HG02943 (cell line): ENCODE data around the gene HMGN4.
A peak's percentile ranks its signal among the peaks of the same experiment; 100 is the strongest.
"Not testable (repeated sequence)": the region's sequence is repeated elsewhere in the genome, so short reads cannot be mapped to it uniquely, and the experiment has no call there.

Experiments
- ATAC-seq: cut with Tn5 transposase; IDR thresholded peaks from one replicate; pipeline ENCODE4 v1.9.1; 2021; ENCODE audit warnings: mild to moderate bottlenecking, low read depth, moderate library complexity; ENCODE audit not compliant: unreplicated experiment

Gene HMGN4

DNA sequence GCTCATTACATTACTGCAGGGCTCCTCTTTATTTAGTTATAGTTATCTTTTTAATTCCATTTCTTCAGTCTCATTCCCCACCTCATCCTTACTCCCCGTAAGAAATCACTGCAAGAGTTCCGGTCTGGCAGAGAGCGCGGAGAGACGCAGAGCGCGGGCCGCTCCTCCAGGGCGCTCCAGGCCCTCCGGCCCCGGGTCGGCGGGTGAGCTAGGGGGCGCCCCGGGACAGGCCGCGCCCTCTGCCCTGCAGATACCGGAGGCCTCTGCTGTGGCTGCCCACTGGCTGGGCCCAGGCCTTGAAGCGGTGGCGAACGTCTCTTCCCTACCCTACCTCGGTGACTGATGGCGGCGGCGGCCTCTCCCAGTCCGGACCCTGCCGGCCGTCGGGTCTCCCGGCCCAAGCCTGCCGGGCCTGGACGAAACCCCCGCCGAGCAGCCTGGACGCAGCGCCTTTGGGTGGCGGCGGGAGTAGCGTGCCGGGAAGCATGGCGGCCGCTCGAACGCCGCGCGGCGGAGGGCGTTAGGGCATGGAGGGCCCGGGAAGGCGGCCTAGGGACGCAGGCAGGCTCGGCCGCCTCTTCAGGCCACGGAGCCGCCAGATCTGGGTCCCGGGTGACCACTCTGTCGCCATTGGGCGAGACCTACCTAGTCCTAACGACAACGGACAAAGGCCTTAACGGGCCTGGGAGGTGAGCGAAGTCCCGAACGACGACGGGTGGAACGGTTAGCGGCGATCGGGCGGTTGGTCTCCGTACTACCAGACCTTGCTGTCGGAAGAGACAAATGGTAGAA, 16.4 kb upstream of the HMGN4 start:
- ATAC-seq = peak; percentile 57

DNA sequence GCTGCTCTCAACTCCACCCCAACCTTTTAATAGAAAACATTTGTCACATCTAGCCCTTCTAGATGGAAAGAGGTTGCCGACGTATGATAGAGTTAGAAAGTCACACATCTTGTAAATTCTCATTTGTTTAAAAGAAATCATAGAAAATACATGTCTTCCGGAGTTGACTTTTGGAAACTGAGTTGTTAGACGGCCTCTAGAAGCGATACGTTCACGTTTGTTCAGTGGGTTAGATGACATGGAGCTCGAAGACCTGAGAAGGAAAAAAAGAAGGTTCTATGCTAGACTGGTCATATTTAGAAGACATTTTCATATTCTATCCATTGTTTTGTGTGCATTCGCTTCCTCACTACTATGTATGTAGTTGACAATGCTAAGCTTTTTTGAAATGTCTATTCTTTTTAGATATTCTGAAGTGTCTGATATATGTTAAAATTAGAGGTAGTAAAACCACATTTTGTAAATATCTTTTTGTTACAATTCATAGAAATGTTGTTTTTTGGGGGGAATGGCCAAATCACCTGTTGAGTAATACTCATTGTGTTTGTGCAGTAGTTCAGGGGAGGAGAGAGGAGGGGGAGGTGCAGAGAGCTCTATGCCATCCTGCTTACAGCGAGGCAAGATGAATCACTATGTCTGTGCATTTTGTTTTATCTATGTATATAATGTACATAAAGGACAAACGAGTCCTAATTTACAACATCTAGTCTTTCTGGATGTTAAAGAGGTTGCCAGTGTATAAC, 15.5 kb upstream of the HMGN4 start:
- ATAC-seq = not testable (repeated sequence)

DNA sequence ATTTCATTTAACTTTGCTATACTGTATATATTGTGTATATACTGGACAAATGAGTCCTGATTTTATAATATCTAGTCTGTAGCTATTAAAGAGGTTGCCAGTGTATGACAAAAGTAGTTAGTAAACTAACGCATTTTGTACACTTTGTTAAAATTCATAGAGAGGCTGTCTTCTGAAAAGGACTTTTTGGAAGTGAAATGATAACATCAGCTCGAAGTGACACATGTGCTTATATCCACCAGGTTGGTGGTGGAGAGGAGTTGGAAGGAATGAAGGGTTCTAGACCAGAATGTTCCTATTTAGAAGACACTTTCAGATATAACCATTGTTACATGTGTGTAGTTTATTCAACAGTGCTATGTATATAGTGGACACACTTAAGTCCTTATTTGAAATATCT, 13.9 kb upstream of the HMGN4 start:
- ATAC-seq = not testable (repeated sequence)

DNA sequence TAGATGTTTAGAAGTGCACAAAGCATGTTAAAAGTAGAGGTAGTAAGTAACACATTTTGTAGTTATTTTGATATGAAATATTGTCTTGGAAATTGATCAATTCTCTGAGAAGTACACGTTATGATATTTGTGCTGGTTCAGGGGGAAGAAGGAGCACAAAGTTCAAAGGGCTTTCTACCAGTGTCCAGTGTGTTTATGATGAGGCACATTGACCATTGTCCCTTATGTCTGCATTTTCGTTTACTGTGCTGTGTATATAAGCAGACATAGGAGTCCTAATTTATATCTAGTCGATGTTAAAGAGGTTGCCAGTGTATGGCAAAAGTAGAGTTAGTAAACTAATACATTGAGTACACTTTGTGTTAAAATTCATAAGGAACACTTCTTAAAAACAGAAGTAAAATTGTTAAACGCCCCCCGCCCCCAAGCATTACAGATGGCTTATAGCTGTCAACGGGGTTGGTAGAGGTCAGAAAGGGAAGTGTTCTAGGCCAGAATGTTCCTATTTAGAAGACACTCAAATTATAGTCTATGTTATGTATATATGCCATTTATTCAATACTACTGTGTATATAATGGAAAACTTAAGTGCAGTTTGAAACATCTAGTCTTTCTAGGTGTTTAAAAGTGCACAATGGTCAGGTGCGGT, 13.3 kb upstream of the HMGN4 start:
- ATAC-seq = no peak

DNA sequence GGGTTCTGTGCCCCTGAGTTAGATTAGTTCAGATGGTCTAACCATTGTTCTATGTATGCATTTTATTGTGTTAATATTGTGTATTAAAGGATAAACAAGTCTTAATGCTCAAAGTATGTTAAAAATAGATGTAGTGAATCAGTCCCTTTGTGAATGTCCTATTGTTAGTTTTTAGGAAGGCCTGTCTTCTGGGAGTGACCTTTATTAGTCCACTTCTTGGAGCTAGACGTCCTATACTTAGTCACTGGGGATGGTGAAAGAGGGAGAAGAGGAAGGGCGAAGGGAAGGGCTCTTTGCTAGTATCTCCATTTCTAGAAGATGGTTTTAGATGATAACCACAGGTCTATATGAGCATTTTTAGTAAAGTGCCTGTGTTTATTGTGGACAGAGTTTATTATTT, 12.3 kb upstream of the HMGN4 start:
- no peak for ATAC-seq

DNA sequence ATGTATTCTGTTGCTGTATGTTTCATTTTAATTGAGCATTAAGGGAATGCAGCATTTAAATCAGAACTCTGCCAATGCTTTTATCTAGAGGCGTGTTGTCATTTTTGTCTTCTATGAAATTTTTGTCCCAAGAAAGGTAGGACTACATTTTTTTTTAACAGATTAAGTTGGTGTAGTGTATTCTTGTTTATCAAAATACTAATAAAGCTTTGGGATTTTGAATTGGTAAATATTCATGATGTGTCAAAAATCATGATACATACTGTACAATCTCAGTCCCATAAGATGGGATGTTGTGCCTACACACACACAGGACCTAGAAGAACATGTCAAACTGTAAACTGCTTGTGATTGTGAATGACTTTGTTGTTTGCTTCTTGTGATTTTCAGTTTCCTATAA, 11.2 kb upstream of the HMGN4 start:
- ATAC-seq = no peak

DNA sequence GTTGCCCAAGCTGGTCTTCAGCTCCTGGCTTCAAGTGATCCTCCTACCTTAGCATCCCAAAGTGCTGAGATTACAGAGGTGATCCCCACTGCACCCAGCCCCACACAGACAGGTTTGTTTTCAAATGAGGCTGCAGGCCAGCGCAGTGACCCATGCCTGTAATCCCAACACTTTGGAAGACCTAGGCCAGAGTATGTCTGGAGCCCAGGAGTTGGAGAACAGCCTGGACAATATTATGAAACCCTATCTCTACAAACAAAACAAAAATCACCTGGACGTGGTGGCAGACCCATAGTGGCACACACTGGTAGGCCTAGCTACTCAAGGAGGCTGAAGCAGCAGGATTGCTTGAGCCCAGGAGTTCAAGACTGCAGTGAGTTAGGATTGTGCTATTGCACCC, 8.0 kb upstream of the HMGN4 start:
- ATAC-seq = no peak

DNA sequence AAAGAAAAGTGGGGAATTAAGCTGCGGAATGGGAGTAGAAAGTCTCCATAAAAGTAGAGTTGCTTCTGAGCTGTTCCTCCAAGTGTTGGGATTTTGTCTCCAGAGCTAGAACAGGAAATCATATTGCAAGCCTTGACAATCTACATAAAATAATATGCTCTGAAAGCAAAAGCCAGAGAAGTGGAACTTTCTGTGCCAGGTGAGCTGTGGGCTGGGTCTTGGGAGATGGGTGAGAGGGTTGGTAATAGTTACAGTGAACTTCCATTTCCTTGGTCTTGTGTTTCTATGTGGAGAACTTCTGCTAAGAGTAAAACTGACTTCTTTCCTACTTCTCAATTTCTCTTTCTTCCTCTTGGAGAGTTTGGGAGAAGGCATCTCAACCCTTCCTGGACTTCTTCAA, 6.3 kb upstream of the HMGN4 start:
- ATAC-seq = no peak

DNA sequence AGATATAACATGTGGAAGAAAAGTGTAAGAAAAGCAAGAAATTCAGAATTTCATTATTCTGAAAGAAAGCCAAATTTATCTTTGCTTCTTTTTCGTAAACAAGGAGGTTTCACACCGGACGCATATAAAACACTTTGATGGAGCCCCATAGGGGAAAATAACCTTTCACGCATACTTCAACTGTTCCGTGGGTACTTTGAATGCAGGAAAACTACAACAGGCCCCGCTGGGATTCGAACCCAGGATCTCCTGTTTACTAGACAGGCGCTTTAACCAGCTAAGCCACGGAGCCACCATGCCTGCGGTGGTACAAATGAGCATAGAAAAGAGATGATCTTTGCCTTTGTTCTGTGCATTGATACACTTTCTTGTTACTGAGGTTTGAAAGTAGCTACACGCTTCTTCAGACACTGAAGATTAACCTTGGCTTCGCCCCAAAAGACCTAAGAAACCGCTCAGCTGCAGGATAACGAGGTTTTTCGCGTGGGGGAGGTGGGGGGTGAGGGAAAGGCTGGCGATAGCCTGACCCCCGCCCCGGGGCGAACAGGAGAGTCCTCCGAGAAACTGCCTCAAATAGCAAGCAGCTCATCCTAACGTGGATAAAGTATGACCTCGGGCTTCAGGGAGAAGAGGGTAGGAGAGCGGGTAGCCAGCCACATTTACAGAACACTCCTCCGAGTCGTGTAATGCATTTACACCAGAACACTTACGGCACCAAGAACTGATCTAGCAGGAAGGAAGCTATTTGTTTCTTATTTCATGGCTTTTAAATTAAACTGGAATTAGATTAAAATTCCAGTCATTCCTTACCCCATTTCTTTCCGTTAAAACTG, 5.3 kb upstream of the HMGN4 start:
- ATAC-seq = no peak

DNA sequence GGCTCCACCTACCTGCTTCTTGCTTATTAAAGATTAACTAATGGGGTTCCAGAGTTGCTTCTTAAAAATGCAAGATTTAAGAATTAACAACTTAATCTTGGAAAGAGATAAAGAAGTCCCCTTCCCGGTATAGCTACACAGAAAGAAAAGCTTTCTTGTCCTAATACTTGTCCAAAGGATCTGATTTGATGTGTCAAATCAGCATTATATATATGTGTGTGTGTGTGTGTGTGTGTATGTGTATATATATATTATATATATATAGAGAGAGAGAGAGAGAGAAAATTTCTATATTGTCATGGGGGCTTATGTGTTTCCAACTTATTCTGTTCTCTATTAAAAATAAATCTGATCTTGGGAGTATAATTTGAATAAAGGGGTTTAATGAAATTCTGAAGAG, 4.6 kb upstream of the HMGN4 start:
- no peak for ATAC-seq

DNA sequence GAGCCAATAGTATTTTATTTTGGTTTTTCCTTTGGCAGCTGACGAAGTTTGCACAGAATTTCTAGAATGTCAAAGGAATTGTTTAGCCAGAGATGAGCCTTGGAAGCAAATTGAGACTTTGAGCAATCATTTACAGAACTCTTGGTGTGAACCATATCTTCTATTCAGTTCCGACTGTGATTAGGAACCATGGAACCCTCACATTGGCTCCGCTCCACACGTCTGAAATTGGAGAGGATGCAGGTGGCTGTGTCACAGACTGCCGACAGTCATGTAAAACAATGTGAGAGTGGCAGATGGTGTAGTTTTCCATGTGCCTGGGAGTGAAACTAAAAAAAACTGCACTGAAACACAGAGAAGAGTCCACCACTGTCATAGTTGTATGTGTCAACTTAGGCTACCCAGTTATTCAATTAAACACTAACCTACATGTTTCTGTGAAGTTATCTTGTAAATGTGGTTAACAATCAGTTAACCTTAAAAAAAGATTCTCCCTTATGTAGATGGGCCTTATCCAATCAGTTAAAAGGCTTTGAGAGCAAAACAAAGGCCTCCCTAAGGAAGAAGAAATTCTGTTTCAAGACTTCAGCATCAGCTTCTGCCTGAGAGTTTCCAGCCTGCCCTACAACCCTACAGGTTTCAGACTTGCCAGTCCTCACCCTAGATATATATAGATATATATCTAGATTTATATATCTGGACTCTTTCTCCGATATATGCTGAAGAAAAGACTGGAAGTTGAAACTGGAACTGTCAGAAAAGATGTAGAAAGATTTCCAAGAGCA, 3.3 kb upstream of the HMGN4 start:
- no peak for ATAC-seq

DNA sequence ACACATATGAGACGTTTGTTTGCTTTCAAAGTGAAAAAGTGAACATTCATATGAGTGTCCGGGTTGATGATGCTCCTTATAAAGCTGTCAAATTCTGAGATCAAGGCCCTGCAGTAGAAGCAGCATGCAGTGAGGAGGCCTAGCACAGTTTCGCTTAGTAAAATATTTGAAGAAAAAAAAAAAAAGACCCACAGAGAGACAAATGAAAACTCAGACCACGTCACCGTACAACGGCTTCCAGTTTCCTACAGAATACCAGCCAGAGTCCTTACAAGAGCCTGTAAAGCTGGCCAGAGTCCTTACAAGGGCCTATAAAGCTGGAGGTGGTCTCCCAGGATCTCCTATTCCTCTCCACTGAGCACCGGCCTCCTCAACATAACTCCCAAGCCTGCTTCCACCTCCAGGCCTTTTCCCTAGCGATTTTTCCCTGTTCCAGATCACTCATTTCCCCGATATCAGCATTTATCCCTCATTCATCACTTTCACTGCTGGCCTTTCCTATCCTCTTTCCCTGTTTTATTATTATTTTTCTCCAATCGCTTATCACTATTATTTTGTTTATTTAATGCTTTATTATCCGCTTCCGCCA, 1.5 kb upstream of the HMGN4 start:
- ATAC-seq = no peak

DNA sequence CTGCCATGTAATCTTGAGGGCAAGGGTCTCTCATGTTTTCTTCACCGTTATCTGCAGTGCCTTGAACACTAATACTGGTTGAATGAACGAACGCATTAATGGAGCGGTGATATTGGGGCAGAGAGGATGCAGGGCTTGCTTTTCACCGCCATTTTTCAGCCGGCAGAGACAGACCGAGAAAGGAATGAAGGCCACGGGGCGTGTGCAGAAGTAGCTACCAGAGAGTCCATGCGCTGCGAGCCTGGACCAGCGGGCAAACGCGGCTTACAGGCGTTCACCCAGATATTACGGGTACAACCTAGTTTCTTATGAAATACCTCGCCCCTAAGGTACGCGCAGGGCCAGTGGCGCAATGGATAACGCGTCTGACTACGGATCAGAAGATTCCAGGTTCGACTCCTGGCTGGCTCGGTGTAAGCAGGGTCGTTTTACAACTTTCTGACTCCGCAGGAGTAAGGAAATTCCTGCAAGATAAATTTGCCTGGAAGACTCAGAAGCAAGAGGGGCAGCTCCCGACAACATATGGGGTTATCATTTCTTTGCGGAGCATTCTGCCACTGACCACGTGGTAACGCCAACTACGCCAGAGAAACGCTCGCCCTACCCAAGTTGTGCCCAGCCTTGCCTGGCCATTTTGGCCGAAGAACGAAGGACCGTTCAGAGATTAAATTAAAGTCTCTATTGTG, 863 bp upstream of the HMGN4 start:
- ATAC-seq = peak; percentile 36

DNA sequence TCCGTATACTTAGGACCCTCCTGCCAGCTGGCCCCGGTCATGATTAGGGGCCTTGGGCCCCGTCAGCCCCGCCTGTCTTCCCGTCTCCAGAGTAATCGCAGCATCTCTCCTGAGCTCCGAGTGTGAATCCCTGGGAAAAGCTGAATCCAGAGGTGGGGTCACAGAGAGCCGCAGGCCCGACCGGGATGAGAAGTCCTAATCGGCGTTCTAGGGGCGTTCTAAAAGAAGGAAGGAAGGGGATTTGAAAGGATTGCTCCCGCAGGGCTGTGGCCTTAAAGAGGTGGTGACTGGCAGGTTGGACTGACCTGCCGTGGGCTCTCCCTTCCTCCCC, 371 bp downstream of the HMGN4 start:
- ATAC-seq = no peak

DNA sequence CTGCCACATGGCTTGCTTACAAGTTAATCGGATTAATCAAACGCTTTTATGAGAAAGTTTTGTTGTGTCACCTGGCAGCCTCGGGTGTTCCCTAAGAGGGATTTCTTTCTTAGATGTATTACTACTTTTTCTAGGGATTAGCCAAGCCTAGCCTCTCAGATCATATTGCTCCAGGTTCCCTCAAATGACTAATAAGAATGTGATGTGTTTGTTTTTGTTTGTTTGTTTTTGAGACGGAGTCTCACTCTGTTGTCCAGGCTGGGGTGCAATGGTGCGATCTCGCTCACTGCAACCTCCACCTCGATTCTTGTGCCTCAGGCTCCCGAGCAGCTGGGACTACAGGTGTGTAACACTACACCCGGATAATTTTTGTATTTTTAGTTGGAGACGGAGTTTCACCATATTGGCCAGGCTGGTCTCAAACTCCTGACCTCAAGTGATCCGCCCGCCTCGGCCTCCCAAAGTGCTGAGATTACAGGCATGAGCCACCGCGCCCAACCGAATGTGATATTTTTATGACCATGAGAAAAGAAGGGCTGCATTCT, 977 bp downstream of the HMGN4 start:
- ATAC-seq = no peak

DNA sequence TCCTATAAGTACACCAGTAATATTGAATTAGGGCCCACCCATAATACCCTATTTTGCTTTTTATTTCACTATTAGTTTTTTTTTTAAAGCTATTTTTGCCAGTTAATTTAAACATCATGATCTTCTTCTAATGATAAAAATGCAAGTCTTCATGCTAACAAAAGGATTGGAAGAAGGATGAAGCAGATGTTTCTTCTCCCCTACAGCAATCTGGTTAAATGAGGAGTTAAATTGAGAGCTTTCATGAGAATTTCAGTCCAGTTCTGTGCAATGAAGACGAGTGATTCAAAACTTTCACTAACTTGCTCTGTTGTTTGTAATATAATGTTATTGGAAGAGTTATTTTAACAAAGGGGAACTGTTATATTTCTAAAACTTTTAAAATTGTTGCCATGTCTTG, 3.4 kb downstream of the HMGN4 start:
- ATAC-seq = no peak

DNA sequence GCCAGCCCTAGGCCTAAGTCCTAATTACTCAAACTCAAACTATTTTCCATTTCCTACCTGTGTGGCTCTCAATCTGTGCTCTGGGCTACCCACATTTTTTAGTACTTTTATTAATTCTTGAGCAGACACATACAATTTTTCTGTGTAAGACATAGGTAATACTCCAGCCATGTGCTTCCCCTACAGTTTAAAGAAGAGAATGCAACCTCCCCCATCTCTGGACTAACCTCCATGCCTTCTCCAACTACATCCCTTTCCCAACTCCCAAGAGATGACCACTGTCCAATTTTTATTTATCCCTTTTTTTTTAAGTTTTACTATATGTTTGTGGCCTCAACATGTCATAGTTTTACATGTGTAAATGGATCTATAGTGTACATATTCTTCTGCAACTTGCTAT, 5.8 kb downstream of the HMGN4 start:
- no peak for ATAC-seq

DNA sequence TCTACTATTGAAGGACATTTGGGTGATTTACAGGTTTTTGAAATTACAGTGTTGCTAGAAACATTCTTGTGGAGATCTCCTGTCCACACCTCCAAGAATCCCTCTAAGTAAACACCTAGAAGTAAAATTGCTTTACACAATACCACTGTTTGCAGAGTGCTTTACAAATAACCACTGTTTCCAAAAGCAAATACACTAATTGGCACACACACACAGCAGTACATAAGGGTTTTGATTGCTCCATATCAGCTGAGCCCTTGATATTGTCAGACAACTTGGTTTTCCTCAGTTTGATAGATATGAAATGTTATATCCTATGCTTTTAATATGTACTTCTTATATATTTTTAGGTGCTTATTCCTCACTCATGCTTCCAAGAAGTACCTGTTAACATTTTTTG, 6.3 kb downstream of the HMGN4 start:
- no peak for ATAC-seq

DNA sequence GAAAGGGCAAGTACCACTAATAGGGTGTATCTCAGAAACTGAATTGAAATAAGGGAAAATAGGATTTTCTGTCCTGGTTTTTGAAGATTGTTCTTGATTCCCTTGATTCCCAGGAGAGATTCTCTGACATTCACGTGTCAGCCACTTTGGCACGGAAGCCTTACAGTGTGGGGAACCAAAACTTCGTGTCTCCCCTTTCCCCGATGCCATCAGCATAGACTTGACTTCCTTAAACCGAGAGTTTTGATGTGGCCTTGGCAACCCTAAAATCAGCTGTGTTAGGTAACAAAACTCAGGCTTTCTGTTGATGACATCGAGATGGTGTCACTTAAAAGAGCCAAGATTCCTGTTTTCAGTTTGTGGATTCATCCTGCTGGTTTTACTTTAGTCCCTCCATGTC, 7.5 kb downstream of the HMGN4 start:
- ATAC-seq = no peak
